ENCODE data around the gene MFAP3L.
"Not testable (repeated sequence)": the region's sequence is repeated elsewhere in the genome, so short reads cannot be mapped to it uniquely, and the experiment has no call there.

MFAP3L gene

DNA sequence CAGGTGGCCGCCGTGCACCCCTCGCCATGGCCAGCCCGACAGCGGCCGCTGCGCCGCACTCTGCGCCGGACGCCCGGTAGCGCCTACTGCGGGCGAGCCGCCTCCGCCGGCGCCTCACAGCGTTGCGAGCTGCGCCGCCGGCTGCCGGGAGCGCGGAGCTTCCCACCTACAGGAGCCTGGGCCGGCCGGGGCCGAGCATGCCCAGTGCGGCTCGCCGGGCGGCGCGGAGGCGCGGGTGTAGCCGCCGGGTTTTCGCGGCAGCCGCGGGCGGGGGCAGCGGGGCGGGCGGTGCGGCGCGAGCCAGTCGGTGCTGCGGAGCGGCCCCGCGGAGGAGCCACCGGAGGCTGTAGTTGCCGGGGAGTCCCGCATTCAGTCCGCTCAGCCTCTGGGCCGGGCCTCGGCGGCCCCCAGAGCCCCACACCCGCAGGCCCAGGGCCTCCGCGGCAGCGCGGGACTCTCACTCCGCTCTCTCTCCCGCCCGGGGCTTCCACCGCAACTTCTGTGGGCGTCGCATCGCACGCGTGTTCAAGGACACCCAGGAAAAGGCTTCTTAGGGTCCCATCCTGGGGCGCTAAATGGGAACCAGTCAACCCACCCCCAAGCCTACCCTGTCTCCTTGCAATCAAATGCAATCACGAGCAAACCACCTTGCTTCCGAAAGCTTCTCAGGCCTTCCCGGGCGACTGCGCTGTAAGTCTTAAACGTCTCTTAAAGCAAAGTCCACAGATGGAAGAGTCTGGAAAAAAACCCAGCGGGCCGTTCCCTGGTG, at the start of gene MFAP3L:
MFAP3L (minus strand) TSS at position 143 of the 769 bp plus-strand sequence. CDS start 20,518 bp downstream, outside the sequence.
- DNase-seq = no peak

DNA sequence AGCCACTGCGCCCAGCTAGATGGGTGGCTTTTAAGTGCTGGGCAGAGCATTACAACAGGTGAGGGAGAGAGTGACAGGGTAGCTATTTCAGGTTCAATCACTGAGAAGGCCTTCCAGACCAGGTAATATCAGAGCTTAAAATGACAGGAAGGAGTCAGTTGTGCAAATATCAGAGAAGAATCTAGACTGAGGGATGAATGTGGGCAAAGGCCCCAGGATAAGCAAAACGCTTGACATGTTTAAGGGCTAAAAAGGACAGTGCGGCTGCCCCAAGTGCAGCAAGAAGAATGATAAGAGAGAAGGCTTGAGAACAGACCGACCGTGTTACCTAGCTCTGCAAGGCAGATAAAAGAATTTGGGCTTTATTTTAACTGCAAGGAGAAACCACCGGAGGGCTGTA, 45.0 kb upstream of the MFAP3L start:
- no peak for DNase-seq

DNA sequence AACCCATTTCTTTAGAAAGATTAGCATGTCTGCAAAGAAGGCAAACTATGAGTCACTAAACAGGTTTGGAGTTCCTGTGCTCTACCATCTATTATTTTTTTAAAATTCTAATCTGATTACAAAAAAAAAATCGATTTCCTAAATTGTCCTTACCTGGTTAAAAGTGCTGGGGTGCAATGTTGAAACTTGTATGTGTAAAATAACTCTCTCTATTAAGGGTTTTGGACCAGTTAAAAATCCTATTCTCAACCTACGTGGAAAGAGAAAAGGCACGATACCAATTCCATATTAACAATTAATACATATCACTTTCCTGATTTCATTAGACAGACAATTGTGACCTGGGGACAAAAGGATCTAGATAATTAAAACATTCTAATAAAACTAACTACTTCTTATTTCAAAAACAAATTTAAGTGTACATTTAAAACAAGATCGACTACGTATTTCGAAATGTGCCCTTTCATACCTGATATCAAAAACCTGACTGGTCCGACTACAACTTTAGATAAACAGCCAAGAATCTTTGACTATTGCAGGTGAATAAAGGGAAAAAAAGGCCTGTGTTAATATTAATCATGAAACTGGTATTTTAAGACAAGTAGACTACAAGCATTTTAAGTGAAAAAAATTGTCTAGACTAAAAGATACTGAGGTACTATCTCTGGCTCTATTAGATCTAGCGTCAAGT, 42.4 kb upstream of the MFAP3L start:
- no peak for DNase-seq

DNA sequence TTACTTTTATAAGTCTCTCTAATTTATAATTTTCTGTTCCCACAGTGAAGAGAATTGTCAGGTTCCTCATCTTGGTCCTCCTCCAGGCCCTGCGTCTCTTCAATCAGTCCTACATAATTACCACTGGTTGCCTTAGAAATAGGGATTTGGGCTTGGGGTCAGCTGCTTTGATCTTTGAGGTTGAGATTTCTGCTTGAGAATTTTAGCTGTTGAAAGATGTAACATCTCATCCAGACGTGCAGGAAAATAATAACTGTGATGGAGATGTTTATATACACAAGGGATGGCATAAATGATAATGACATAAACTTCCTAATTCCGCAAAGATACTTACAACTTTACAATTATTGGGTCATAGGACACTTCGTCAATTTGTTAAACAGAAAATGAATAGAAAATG, 33.2 kb upstream of the MFAP3L start:
- no peak for DNase-seq

DNA sequence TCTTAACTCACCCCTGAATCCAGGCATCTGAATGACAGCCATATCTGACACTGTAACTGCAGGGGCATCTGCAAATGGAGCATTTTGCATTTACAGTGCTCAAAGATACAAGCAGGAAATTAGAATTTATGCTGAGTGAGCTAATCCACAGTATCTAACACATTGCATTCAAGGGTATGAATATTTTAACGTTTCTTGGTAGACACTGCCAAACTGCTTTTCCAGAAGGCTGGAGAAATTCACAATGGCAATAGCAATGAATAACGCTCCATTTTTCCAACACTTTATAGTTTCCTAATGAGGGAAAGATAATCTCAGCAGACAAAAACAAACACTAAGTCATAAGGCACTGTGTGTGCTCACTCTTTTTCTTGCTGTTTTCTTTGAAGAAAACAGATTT, 32.6 kb upstream of the MFAP3L start:
- no peak for DNase-seq

DNA sequence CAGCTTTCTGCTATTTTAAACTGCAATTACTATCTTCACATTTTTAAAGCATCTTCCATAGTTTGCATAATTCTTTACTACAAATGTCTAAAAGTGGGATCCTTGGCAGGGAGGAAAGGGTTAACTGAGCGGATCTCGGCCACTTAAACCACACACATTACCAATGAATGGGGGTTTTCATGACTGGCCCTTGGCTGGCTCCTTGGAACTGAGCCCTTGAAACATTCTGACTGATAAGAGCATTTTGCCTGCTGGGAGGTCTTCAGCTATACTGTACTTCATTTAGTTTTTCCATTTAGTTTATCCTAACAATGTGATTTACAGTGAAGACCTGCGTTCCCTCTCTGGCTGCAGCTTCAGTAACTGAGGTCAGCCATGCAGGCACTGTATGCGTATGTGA, 31.7 kb upstream of the MFAP3L start:
- DNase-seq = no peak

DNA sequence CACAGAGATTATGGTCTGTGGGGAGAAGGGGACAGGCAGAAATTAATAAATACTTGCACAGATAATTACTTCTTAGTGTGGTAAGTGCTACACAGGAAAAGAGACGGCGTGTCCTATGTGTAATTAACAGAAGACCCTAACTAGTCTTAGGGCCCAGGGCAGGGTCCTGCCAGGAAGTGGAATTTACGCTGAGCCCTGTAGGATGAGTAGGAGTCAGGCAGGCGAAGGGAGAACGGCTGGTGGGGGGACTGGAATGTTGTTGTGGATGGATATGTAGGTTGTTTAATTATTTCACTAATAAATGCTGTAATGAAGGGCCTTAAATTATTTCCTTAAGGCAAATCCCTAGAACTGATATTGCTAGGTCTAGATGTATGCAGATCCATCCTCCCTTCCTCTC, 26.7 kb upstream of the MFAP3L start:
- DNase-seq = no peak

DNA sequence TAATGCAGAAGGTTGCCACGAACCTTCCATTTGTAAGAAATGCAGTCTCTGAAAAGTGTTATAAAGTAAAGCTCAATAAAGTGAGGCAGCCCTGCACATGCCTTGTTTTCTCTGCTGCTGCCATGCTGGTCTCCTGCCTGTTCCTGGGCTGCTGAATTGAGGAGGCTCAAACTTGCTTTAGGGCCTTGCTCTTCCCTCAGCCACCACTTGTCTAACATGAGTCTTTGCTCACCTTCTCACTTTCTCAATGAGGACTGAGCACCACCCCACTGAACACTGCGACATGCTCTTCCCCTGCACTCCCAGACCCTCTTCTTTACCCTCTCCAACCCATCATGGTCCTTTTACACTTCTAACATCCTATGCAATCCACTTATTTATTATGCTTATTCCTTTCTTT, 25.2 kb upstream of the MFAP3L start:
- no peak for DNase-seq

DNA sequence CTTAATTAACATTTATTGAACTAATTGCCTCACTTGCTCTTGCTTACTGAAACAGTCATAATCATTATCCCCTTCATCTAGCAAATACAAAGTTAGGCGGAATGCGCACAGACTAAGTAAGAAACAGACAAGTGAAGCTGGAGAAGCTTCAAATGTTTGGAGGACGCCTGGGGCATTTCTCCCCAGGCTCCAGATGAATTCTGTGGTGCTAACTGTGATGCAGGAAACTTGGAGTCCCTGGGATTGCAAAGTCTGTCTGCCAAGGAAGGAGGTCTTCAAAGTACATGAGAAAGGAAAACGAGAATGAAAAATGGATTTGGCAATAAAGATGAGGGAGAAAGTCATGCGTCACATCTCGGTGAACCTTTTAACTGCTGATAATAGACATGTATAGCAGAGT, 23.6 kb upstream of the MFAP3L start:
- no peak for DNase-seq

DNA sequence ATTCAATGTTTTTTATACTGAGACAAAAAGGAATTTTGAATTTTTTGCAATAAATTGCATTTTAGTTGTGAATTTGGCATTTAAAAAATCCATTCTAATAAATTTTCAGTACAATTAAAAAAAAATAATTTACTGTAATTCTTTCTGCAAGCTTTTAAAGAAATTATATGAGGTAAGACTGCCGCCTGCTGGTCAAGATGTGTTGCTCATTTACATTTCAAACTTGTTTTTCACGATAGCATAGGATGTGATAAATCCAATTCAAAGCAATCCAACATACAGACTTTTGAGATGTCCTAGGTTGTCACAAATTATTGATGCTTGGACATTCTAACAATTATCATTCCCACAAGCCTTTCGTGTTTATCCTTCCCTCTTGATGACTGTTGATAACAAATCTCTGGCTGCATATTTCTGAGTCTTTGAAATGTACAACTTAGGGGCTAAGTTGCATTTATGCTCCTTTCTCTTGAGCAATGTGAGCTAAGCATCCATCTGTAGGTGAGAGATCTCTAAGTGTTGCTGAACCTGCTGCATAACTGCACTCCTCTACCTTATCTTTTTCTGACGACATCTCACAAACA, 21.7 kb upstream of the MFAP3L start:
- DNase-seq = peak; percentile 1

DNA sequence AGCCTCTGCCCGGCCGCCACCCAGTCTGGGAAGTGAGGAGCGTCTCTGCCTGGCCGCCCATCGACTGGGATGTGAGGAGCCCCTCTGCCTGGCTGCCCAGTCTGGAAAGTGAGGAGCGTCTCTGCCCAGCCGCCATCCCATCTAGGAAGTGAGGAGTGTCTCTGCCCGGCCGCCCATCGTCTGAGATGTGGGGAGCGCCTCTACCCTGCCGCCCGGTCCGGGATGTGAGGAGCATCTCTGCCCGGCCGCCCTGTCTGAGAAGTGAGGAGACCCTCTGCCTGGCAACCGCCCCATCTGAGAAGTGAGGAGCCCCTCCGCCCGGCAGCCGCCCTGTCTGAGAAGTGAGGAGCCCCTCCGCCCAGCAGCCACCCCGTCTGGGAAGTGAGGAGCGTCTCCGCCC, 20.0 kb upstream of the MFAP3L start:
- not testable (repeated sequence) for DNase-seq

DNA sequence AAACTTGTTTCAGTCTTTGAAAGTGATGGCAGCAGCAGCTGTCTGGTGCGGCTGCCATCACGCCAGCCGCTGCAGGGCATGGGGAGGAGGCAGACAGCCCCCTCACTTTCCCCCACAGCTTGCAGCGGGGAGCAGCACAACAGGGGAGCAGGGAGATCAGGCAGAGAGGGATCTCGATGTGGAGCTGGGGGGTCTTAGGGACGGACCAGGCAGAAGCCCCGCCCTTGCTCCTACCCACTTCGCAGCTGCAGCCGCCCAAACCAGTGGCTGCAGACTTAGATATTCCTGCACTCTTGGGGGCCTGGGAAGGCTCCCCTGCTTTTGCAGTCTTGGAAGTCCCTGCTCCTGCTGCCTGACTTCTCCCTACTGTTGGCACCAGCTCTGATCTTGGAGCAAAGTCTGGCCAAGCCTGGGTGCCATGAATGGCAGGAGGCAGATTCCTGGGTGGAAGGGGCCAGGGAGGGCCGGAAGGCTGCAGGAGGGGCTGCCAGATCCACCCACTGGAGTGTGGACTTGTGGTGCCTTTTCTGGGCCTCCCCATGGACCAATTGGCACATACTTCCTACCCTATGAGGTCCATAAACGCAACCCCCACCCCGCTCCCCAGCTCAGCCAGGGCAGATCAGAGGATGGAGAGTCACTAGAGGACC, 14.0 kb upstream of the MFAP3L start:
- no peak for DNase-seq

DNA sequence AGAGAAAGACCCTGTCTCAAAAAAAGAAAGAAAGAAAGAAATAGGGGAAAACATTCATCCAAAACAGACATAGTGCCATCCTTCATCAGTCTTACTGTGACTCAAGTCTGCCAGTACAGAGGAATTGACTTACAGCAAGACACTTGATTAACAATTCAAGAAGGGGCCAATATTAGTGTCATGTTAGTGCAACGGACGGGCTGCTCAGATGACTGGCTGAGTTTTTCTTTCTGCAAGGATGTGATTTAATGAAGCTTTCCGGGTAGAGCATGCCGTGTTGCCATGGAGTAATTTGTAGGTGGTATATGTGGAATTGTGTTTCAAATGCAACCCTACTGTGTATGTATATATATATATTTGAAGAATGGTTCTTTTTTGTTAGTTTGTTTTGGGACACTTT, 12.6 kb upstream of the MFAP3L start:
- DNase-seq = no peak

DNA sequence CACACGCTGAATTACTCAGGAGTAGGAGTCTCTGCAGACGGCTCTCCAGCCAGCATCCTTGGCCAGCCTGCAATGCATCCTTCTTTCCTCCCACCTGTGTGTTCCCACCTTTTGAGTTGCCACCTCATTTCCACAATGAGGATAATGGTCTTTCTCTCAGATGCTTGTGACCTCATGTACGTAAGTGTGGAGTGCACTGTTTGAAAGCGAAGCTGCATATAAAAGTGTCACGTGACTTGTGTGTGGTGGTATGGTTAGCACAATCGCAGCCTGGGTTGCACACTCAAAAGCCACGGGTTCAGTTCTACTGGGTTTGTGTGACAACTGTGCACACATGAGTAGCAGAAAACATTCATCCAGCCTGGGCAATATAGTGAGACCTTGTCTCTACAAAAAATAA, 12.0 kb upstream of the MFAP3L start:
- no peak for DNase-seq

DNA sequence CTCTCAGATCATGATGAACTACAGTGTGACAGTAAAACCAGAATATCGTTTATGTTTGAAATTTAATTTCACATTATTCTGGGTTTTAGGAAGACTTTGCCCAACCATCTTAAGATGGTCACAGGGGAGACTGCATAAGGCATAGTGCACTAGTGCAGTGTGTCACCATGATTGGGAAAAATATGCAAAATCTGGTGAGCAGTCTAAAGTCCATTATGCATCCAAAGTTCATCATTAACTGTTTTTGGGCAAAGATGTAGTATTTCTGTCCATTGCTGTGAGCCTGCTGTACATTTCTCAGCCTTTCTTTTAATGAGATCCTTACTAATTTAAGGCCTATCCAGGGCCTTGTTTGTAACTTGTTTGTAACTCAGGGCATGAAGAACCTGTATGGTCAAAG, 11.3 kb upstream of the MFAP3L start:
- no peak for DNase-seq

DNA sequence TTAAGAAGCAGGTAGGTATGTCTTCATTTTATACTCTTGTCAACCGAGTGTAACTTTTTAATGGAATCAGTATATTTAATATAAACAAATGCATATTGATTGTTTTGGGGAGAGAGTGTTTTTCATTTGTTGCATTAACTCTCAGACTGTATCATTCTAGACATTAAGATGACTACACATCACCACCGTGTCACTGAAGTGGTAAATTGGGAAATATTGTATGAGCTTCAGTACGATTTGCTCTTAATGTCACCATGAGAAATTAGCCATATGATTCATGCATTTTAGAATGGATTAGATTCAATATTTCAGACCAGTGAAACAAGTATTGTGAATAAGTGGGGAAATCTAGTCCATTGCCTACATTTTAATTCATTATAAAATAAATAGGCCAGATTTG, 9.7 kb upstream of the MFAP3L start:
- no peak for DNase-seq

DNA sequence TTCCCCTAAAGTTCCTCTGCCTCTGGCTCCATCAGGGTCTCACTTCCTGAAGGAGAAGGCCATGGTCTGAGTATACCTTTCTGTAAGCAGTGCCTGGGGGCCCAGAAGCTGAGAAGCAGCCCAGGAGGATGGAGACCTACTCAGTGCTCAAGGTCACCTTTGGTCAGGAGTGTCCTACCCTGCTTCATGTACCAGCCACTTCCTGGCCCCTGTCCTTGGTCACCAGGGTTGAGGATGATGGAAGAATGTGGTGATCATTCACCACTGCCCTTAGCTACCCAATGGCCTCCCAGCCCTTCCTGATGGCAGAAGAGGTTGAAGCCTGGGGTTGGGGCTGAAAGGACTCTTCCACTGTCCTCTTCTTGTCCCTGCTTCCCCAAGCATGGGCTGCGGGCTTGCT, 9.0 kb upstream of the MFAP3L start:
- no peak for DNase-seq

DNA sequence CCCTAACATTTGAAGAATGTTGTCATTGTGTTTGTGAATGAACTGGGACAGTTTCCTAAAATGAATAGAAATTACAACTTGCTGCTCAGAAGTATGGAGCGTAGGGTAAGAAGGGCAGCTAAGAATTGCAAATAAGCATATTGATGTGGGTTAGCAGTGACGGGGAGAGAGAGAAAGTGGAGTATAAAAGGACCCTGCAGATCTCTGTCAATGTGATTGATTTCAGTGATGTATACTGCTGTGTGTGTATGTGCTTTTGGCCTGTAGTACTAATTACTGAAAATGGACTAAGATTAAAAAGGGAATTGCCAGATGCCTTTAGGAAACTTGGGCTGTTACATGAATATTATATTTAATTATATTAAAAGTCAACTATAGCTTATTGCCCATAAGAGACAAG, 7.8 kb upstream of the MFAP3L start:
- DNase-seq = no peak

DNA sequence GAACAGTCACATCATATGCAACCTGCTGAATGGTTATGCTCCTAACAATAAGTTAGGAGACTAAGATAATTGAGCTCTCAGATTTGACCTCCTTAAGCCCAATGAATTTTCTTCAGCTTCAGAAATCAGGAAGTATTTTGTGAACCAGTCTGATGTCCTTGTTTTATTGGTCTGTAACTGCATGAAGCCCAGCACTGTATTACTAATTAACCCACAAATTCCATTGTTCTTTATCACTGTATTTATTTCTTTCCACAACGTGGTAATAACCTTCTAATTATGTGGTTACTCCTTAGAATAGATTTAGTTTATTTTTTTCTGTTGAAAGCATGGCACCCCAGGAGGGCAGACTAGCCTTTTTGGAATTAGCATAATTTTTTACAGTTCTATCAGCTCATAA, 3.9 kb upstream of the MFAP3L start:
- DNase-seq = no peak

DNA sequence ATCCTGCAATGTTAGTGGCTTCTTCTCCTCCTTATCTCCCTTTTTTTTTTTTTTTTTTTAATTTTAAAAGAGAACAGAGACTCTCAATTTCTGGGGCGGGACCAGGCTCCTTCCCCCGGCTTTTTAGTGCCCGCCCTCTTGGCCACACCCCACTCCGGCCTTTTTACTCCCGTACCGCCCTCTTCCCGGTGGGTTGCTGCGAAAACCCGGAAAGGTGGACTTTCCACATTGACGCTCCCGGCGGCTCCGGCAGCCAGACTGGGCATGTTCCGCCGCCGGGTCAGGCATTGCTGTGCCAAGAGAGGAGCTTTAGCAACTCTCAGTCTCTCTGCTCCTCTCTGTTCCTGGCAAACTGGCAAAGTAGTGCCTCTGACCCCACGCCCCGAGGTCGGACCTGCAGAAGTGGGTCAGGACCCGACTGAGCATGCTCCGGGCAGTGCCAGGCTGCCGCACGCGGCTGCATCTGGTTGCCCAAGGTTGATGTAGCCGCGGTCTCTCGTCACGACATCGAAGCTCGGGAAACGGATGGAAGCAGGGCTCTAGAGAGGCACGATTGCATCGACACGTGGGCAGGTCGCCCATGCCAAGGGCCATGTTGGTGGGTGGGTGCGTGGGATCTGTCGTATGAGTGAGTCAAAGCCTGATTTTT, 1.1 kb upstream of the MFAP3L start:
- DNase-seq = no peak

DNA sequence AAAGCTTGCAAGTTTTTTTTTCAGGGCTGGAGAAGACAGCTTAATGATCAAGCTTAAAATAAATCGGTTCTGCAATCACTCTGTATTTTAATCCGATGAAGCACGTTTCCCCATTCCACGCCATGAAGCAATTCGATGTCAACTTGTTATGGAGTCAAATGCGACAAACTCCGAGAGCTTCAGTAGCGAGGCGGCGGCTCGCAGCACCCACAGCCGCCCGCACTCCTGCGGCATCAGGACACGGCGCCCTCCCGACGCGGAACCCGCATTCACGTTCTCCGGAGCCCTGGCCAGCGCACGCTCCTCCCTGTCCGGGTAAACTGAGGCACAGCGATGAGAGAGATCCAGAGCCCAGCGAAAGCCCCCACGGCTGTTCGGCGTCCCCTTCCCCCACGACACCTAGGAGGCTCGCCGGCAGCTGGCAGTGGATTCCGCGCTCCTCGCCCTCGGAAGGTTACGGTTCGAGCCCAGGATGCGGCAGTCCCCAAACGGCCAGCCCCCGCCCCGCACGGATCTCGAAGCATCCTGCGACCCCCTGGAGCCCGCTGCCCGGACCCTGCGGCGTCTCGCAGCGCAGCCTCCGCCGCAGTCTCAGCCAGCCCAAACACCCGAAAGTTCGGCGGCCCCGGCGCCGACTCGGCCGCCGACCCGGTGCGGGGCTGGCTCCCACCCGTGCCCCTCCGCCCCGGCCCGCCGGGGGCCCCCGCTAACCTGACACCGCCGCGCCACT, 507 bp downstream of the MFAP3L start:
- no peak for DNase-seq

DNA sequence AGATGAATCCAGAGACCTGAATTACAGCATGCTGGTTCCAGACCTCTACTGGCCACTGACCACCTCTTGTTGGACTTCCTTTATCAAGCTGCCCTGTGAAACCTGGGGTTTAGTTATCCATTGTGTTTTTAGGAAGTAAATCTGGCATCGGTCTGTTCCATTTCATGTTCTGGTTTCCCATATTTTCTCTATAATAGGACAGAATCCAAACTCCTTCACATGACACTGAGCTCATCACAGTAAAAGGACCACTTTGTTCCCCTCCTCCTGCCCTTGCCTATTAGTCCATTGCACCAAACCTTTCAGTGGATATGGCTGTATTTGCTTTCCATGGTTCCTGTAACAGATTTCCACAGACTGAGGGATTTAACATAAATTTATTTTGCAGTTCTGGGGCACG, 4.0 kb downstream of the MFAP3L start:
- DNase-seq = no peak

DNA sequence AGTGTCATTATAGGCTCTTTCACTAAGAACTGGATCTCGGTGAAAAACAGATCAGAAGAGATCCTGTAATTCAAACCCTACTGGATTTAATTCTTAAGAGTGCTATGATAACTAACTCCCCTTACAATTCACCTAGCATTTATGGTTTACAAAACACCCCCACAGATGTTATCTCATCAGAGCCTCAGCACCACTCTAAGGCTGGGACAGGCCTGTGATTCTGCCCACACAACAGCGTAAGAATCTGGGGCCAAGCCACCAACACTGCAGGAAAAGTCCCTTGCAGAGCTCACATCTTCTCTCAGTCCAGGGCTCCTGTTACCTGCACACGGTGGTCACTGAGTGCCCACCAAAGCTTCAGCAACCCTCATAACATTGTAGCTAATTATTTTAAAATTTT, 8.9 kb downstream of the MFAP3L start:
- no peak for DNase-seq

All from NK-92 treated with Interleukin-12 subunit alpha and Interleukin-12 subunit beta, amount 100 ng/mL, for 24 hours (cell line).